Omental fat pad (tissue), 4 donors: ENCODE results near the gene SULT2B1. TPM values are rescaled to one million over a fixed set of nuclear protein-coding genes. Genes with fewer than 3 reads are reported as not detected.
A peak's percentile ranks its signal among the peaks of the same experiment; 100 is the strongest.

Experiments used
- ATAC-seq: fragments of 150-250 bp; one replicate; pipeline ENCODE4 v1.9.1; 2016; ENCODE audit warnings: mild to moderate bottlenecking, moderate library complexity; ENCODE audit not compliant: low FRiP score
- DNase-seq: peaks from one replicate; pipeline ENCODE4 v3.0.0-alpha.2; 2019; ENCODE audit warnings: low spot score
- total RNA-seq, 4 donors: library from RNA; depleted of rRNA; stranded (reverse); fragments of >200 nt; gene quantifications; one replicate each; pipeline ENCODE4 v1.1.0, GENCODE V29; 2016
- TF ChIP-seq, protein P1 (sequence below), 3 donors: fragments of 450-650 bp; IDR thresholded peaks; one replicate each; pipeline ENCODE4 v1.5.1; 2016 to 2017; ENCODE audit warnings: antibody characterized with exemption in 3 of 3, mild to moderate bottlenecking in 3 of 3, moderate library complexity in 2 of 3

The SULT2B1 gene
- total RNA-seq: not detected

DNA sequence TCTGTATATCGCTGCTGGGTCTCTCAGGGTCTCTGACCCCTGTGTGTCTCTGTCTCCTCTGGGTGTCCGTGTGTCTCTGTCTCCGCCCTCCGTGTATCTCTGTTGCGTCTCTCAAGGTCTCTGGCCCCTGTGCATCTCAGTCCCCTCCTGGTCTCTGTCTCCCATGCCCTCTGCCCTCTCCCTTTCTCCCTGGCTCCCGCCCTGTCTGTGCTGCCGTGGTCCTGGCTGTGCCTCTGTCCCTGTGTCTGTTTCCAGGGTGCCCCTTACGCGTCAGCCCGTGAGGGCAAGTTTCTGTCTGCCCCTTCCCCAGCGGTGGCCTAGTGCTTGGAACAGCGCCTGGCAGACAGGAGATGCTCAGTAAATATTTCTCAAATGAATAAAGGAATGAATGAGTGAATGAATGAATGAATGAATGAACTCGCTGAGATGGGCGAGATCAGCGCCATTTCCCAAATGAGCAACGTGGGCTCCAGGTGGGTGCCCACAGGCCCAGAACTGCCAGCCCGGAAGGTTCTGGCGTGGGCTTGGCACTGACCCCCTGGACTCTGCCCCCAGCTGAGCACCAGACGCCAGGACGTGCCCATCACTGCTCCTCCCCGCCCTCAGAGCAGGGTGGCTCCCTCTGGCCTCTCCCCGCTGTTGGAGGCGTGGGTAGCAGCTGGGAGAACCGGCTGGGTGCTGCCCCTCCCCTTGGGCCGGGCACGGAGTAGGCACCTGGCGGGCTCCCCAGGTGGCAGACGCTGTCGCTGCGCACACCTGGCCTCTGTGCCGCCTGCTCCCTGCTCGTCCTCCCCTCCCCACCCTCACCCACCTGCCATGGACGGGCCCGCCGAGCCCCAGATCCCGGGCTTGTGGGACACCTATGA, at the start of gene SULT2B1:
Gene SULT2B1, plus strand, starts transcription at position 736 of the 866 bp plus-strand sequence. Its CDS starts 81 bp downstream, at position 817.
- TF ChIP-seq, protein P1, sequence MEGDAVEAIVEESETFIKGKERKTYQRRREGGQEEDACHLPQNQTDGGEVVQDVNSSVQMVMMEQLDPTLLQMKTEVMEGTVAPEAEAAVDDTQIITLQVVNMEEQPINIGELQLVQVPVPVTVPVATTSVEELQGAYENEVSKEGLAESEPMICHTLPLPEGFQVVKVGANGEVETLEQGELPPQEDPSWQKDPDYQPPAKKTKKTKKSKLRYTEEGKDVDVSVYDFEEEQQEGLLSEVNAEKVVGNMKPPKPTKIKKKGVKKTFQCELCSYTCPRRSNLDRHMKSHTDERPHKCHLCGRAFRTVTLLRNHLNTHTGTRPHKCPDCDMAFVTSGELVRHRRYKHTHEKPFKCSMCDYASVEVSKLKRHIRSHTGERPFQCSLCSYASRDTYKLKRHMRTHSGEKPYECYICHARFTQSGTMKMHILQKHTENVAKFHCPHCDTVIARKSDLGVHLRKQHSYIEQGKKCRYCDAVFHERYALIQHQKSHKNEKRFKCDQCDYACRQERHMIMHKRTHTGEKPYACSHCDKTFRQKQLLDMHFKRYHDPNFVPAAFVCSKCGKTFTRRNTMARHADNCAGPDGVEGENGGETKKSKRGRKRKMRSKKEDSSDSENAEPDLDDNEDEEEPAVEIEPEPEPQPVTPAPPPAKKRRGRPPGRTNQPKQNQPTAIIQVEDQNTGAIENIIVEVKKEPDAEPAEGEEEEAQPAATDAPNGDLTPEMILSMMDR (IDR thresholded peaks at IDR 0.05): no peak
- DNase-seq: no peak
- no peak for ATAC-seq

DNA sequence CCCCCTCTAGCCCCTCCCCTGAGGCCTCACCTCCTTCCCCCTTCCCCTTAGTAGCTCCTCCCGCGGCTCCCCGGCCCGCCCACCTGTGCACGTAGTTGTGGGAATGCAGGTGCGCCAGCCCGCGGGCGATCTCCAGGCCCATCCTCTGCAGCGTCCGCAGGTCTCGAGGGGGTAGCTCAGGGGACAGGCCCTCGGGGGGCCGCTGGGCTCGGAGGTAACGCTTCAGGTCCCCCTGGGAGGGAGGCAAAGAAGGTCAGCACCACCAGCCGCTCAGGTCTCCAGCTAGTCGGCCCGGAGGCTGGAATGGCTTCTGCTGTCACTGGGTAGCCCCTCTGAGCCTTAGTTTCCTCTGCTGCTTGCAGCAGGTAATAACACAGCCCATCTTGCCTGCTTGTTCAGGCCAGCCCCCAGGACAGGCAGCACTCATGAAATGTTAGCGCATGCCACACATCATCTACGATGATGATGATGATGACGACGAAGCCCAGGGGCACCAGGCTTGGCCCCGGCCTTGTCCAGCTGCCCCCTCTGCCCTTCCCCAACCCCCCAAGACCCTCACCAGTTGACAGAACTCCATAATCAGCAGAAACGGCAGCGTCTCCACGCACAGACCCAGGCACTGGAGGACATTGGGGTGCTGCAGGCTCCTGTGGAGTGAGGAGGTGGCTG, 49.5 kb upstream of the SULT2B1 start:
- ATAC-seq (peak; percentile 19), DNase-seq (no peak)
- TF ChIP-seq, protein P1 (IDR thresholded peaks at IDR 0.05): no peak

DNA sequence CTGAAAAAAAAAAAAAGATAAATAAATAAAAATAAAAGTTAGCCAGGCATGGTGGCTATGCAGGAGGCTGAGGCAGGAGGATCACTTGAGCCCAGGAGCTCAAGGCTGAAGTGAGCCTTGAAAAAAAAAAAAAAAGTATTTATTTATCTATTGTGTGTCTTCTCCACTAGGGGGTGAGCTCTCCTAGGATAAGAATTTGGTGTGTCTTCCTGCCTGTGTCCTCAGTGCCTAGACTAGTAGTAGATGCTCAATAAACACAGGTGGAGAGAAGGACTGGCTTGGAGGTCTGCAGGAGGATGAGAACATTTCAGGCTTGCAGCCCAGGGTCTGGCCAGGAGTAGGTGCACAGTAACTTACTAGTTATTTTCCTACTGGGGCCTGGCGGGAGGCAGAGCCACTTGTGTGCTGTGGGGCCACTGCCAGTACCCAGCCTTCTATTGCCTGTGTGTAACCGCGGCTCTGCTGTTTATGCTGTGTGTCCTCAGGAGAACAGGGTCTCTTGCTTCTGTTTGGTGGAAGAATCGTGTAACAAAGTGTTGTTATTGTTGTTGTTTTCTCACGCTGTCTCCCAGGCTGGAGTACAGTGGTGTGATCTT, 45.7 kb upstream of the SULT2B1 start:
- ATAC-seq (no peak), DNase-seq (no peak)
- TF ChIP-seq, protein P1 (IDR thresholded peaks at IDR 0.05): no peak

DNA sequence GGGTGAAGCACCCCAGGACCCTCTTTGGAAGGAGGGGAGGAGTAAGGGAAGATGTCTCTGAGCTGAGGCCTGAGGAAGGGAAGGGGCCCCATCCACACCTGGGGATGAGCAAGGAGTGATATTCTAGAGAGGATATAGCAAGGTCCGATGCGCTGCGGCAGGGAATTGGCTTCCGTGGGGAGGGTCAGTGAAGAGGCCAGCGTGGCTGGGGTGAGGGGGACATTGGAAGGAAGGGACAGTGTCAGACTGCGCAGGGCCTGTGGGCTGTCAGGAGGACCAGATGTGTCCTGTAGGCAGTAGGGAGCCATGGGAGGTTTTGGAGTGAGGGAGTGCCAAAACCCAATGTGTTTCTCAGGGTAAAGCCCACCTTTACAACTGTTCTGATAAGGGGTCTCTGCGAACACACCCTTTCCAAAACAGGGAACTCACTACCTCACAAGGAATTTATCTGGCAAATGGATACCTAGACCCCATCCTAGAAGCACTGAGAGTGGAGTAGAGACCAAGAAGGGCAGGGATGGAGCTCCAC, 44.0 kb upstream of the SULT2B1 start:
- DNase-seq (no peak), ATAC-seq (no peak)
- TF ChIP-seq, protein P1 (IDR thresholded peaks at IDR 0.05): no peak

DNA sequence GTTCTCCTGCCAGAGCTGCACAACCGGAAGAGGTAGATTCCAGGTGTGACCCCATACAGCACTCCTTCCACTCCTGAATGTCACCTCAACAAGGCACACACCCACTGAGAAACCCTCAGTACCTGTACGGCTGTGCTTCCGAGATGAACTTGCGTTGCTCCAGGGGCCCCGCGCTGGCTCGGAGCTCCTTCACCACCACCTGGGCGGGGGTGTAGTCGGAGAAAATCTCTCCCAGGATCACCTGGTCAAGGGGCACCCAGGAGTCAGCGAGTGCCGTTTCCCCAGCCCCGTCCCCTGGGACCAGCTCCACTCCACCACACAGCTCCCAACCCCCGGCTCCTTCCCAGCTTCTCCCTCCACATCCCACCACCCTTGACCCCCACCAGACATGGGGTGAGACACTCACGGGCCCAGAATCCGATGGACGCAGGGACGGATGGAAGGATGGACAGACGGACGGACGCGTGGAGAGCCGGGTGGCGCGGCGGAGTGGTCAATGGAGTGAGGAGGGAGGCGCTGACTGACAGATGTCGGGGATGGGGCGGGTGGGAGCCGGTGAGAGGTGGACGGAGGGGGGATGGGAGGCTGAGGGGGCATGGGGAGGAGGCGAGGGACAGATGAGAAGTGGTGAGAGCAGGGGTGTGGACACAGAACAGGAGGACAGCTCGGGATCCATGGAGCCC, 43.1 kb upstream of the SULT2B1 start:
- DNase-seq: no peak
- TF ChIP-seq, protein P1 (IDR thresholded peaks at IDR 0.05): no peak
- no peak for ATAC-seq

DNA sequence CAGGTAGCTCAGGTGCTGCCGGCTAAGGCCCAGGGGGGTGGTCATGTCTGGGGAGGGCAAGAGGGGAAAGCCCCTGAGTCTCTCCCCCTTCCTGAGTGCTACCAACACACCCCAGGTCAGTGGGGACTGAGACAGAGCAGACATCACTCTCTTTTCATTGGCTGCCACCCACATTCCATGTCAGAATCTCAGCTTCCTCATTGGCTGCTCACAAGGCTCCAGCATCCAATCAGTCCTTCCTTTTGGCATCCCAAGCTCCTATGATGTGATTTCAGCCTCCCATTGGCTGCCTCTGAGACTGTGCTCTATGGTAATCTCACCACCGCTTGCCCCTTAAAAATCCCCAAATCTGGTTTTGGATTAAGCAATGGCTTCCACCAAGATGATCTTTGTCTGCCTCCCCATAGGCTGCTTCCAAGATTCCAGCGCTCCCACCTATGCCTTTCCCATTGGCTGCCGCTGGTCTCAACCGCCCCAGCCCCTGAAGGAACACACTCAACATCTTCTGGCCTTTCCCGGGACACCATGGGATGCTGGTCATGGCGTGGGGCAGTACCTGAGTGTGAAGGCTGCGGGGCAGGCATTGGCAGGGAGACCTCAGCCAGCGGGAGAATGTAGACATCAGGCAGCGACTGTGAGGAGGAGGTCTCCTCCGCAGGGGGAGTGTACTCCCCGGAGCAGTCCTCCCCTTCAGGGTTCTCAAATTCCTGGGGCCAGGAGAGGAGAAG, 42.3 kb upstream of the SULT2B1 start:
- ATAC-seq (no peak), DNase-seq (no peak)
- TF ChIP-seq, protein P1 (IDR thresholded peaks at IDR 0.05): no peak
